Mononuclear cell (primary cell): ENCODE measurements around the gene GPR61. TPM values are rescaled to one million over a fixed set of nuclear protein-coding genes. Genes with fewer than 3 reads are reported as not detected.

Experiments used
- H3K27me3 ChIP-seq: 2 replicates; pipeline ENCODE4 v1.6.0; 2011; ENCODE audit warnings: low read length, control low read depth; ENCODE audit not compliant: insufficient read depth
- H3K4me1 ChIP-seq: 2 replicates; pipeline ENCODE4 v1.5.1; 2011; ENCODE audit warnings: mild to moderate bottlenecking, low read length, control low read depth; ENCODE audit not compliant: insufficient read depth
- H3K4me3 ChIP-seq: 2 replicates; pipeline ENCODE4 v1.5.1; 2011; ENCODE audit warnings: mild to moderate bottlenecking, low read length, moderate library complexity
- H3K9me3 ChIP-seq: 2 replicates; pipeline ENCODE4 v1.5.1; 2011; ENCODE audit warnings: low read depth, mild to moderate bottlenecking, control low read depth, low read length
- total RNA-seq: library from RNA; depleted of rRNA; stranded (reverse); fragments of >200 nt; gene quantifications from one replicate; pipeline ENCODE4 v1.2.3, GENCODE V29; 2012

Gene GPR61
- total RNA-seq, 1 donor: 0.94 TPM

DNA sequence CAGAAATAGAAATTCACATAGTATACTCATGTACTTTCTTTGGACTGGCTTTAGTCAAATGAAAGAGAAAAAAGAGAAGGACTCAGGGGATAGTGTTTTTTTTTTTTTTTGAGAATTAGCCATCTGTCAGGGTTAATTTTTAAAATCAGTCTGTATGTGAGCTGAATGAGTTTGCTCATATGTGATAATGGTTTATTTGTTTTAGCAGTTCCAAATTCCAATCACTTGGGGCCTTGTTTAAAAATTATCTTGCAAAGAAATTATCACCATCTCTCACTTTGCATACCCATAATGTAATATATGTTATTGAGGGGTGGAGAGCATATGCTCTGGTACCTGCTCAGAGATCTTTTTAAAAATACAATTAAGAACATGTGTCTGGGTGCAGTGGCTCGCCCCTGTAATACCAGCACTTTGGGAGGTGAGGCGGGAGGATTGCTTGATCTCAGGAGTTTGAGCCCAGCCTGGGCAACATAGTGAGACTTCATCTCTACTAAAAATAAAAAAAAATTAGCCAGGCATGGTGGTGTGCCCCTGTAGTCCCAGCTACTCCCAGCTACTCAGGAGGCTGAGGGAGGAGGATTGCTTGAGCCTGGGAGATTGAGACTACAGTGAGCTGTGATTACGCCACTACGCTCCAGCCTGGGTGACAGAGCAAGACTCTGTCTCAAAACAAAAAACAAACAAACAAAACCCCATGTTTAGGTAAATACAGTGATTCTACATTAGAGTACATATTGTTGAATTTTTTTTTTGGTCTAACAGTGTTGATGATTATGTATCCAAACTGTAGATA is 28.4 kb downstream of the GPR61 start:
- Histone ChIP-seq H3K4me3 (no peak overlapping the region), H3K4me1 (peaks cover 67% of the 10 kb centered on the region), H3K9me3 (no peaks in the 10 kb centered on the region), H3K27me3 (no peaks in the 10 kb centered on the region)

DNA sequence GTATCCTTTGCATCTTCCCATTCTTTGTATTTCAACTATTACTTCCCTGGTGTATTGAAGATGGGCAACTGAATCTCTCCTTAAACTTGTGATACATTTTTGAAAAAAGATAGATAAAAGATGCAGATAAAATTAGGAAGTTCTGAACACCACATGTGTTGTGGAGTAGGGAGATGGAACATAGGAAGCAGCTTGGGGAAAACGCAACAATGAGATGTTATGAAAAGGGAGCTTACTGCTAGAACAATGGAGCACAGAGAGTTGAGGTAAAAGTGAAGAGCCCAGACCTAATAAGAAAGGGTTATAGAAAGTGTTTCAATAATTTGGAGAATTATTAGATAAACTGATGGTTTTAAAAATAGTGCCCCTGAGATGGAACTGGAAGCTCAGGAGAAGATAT is 29.7 kb downstream of the GPR61 start:
- H3K4me3 ChIP-seq: no peak overlapping the region

DNA sequence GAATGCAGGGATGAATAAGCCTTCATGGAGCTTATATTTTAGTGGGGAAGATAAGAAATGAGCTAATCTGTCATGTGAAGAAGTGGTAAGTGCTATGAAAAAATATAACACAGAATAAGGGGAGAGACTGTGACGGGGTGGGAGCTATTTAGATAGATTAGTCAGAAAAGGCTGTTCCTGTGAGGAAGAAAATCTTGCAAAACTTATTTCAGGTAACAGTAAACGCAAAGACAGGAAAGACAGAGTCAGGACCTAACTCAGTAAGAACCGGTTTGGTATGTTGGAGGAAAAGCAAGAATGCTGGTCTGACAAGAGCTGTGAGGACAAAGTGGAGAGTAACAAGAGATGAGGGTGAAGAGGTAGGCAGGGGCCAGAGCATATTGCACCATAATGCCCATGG is 30.7 kb downstream of the GPR61 start:
- Histone ChIP-seq H3K4me1 (peaks cover 78% of the 10 kb centered on the region), H3K27me3 (no peaks in the 10 kb centered on the region), H3K9me3 (no peaks in the 10 kb centered on the region), H3K4me3 (no peak overlapping the region)

More for the DNA sequence above, 29.7 kb downstream of the GPR61 start:
- no peaks in the 10 kb centered on the region for H3K27me3 ChIP-seq
- no peaks in the 10 kb centered on the region for H3K9me3 ChIP-seq
- H3K4me1 ChIP-seq: peaks cover 72% of the 10 kb centered on the region

DNA sequence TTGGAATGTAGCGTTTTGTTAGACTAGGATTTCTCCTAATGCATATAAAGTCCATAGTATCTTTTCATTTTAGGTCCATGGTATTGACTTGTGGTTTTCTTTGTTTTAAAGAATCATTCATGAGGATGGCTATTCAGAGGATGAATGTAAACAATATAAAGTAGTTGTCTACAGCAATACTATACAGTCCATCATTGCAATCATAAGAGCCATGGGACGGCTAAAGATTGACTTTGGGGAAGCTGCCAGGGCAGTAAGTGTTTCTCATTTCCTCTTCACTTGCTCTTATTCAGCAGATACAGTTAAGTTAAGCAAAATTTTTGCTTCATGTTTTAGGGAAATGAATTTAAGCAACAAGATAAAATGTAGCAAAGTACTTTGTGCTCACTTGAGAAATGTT is 34.1 kb downstream of the GPR61 start:
- H3K27me3 ChIP-seq: no peaks in the 10 kb centered on the region
- no peaks in the 10 kb centered on the region for H3K9me3 ChIP-seq
- H3K4me3 ChIP-seq: no peak overlapping the region
- peaks cover 56% of the 10 kb centered on the region for H3K4me1 ChIP-seq

GRCh38 chr1:109578947-109579443 is 39.3 kb downstream of the GPR61 start:
- Histone ChIP-seq H3K4me3 (no peak overlapping the region), H3K4me1 (peaks cover 11% of the 10 kb centered on the region), H3K9me3 (no peaks in the 10 kb centered on the region), H3K27me3 (no peaks in the 10 kb centered on the region)

DNA sequence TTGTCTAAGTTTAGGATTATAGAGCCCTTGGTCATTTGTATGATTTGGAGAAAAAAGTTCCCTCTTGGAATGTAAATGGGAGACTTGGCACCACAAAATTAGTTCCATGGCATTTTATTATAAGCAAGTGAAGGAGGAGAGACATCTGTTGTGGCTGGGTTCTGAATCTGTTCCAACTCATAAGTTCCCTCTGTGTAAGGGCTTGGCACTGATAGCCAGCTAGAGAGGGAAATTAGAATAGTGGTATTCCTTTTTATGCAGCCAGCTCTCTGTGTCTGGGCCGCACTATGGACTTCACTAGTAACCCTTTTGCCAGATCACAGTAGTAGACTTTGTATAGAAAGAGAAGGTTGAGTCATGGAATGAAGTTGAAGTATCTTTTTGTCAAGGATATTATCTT is 39.8 kb downstream of the GPR61 start:
- no peak overlapping the region for H3K4me3 ChIP-seq
- H3K4me1 ChIP-seq: peaks cover 6% of the 10 kb centered on the region
- H3K27me3 ChIP-seq: no peaks in the 10 kb centered on the region
- H3K9me3 ChIP-seq: no peaks in the 10 kb centered on the region

- H3K4me3 ChIP-seq: no peak overlapping the region
- H3K9me3 ChIP-seq: no peaks in the 10 kb centered on the region
- no peaks in the 10 kb centered on the region for H3K27me3 ChIP-seq
- H3K4me1 ChIP-seq: no peaks in the 10 kb centered on the region
These were observed 42.3 kb downstream of the GPR61 start for GRCh38 chr1:109582021-109582420.

DNA sequence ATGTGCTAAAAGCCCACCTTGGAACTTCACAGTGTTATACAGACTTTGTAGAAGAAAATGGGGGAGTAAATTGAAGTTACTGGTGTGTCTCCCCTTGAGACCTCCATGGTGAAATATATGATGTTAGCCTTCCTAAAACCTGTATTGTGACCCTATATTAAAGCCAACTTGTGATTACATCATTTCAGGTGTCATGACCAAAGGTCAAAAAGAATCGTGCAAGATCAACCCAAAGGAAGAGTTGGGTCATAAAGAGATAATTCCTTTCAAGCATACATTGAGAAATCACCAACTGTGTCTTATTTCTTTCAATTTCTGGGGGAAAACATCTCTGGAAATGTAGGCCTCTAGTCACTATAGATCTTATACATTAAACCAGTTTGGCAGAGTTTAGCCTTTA is 45.1 kb downstream of the GPR61 start:
- H3K4me1 ChIP-seq: no peaks in the 10 kb centered on the region
- H3K4me3 ChIP-seq: no peak overlapping the region
- H3K9me3 ChIP-seq: no peaks in the 10 kb centered on the region
- H3K27me3 ChIP-seq: no peaks in the 10 kb centered on the region

GRCh38 chr1:109586055-109586454 is 46.4 kb downstream of the GPR61 start:
- Histone ChIP-seq H3K27me3 (no peaks in the 10 kb centered on the region), H3K9me3 (no peaks in the 10 kb centered on the region), H3K4me3 (no peak overlapping the region), H3K4me1 (no peaks in the 10 kb centered on the region)

- Histone ChIP-seq H3K4me3 (no peak overlapping the region), H3K27me3 (no peaks in the 10 kb centered on the region), H3K9me3 (no peaks in the 10 kb centered on the region), H3K4me1 (no peaks in the 10 kb centered on the region)
These were observed 49.5 kb downstream of the GPR61 start for GRCh38 chr1:109589177-109589576.

DNA sequence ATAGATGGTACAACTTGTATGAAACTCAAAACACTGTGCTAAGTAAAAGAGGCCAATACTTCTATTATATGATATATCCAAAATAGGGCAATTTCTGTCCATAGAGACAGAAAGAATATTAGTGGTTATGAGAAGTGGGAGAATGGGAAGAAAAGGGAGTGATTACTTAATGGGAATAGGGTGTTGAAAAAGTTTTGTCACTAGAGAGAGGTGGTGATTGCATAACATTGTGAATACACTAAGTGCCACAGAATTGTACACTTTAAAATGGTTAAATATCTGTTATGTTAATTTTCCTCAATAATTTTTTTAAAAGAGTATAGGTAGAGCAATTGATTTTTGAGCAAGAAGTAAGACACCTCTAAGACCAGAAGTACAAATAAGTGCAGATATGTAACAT is 50.0 kb downstream of the GPR61 start:
- Histone ChIP-seq H3K27me3 (no peaks in the 10 kb centered on the region), H3K4me1 (no peaks in the 10 kb centered on the region), H3K9me3 (no peaks in the 10 kb centered on the region), H3K4me3 (no peak overlapping the region)

DNA sequence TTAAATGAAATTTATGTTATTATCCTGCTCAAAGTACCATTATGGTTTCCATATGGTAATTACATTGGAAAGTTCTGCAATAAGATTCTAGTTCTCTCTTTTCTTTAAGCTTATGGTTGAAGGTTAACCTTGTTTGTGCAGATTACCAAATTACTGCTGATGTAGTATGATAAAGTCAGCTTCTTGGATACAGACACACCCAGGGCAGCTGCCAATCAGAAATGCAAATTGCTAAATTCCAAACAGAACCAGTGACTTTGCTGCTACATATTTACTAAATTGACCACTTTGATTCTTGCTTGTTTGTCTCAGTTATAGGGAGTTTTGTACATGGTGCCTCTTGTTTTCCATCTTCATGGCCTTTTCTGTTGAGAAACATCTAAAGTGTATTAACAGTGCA is 53.2 kb downstream of the GPR61 start:
- no peaks in the 10 kb centered on the region for H3K4me1 ChIP-seq
- no peak overlapping the region for H3K4me3 ChIP-seq
- no peaks in the 10 kb centered on the region for H3K9me3 ChIP-seq

GRCh38 chr1:109595531-109595930 is 55.9 kb downstream of the GPR61 start:
- H3K9me3 ChIP-seq: no peaks in the 10 kb centered on the region
- no peaks in the 10 kb centered on the region for H3K27me3 ChIP-seq
- no peak overlapping the region for H3K4me3 ChIP-seq
- H3K4me1 ChIP-seq: no peaks in the 10 kb centered on the region

More for the DNA sequence above, 53.2 kb downstream of the GPR61 start:
- H3K27me3 ChIP-seq: no peaks in the 10 kb centered on the region
